NCI-H1105 treated with DMSO at 0.1 percent for 48 hours (cell line): ENCODE measurements around the gene ARMH1.

Source experiments
- DNase-seq: peaks from one replicate; lab custom pipeline; 2025; lab: John Stamatoyannopoulos, UW

ARMH1 gene

GRCh38 chr1:44670751-44671640 is 3.5 kb upstream of the ARMH1 start:
- no peak for DNase-seq

DNA sequence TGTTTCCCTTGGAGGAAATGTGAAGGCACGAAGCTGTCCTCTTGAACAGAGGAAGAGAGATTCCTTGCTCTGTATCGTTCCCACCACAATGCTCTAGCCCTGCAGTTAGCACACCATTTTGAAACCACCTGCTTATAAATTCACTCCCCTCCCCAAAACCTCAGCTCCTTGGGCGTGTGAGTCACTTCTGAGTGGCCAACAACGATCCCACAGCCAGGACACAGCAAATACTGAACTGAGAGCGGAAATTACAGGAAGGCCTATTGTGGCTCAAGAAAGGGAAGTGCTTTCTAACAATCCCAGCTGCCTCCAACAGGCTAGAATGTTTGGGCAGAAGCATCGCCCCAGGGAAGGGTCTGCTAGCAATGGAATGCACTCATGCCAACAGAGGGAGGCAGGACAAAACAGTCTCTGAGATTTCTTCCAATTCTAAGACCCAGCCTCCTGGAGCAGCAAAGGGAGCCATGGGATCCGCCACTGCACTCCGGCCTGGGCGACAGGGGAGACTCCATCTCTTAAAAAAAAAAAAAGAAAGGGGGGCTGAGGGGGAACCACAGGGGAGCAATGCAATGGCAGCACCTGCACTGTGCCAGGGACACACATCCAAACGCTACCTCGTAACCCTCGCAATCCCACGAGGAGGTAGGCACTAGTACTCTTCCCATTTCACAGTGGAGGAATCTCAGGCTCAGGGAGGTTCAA is 2.1 kb upstream of the ARMH1 start:
- no peak for DNase-seq

DNA sequence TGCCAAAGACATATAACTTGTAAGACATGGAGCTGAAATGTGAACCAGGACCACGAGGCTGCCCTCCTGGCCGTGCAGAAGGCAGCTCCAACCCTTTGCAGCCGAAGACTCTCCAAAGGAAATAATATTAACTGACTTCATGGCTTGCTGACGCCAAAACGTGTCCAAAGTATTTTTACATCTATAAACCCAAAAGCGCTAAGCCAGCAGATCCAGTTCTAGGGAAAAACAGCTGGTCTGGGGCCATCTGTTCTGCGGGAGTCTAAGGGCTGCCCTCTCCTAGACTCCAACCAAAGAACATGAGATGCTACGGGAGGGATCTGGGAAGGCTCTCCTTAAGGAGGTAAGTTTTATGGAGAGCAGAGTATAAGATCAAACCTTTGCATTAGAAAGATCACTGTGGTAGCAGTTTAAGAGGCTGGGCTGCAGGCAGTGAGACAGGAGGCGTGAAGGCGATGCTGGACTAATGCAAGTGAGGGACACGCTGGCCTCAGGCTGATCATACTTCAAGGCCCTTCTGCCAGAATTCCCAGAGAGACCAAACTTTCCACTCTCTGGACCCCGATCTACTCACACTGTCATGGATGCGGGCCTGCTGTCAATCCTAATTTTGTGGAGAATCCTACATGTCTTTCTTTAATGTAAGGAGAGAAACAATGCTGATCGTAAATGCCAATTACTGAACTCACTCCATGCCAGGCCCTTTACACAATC is 1.4 kb upstream of the ARMH1 start:
- no peak for DNase-seq

DNA sequence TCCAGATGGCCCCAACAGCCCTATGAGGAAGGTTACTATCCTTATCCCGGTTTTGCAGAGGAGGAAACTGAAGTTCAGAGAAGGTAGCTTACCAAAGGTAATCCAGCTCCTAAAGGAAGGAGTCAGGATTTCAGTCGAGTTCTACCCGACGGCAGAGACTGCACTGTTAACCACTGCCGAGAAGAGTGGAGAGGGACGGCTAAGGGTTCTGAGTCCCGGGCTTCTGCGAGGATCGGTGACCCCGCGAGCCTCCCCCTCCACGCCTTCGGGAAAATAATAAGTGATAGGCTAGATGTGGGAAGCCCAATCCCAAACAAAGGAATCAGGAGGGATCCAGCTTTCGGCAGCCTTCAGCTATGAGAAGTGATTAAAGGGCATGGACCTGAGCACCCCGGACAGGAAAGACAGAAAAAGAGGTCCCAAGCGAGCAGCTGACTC is 820 bp upstream of the ARMH1 start:
- peak; percentile 37 for DNase-seq

GRCh38 chr1:44675186-44675585 is 672 bp downstream of the ARMH1 start:
- DNase-seq = no peak

DNA sequence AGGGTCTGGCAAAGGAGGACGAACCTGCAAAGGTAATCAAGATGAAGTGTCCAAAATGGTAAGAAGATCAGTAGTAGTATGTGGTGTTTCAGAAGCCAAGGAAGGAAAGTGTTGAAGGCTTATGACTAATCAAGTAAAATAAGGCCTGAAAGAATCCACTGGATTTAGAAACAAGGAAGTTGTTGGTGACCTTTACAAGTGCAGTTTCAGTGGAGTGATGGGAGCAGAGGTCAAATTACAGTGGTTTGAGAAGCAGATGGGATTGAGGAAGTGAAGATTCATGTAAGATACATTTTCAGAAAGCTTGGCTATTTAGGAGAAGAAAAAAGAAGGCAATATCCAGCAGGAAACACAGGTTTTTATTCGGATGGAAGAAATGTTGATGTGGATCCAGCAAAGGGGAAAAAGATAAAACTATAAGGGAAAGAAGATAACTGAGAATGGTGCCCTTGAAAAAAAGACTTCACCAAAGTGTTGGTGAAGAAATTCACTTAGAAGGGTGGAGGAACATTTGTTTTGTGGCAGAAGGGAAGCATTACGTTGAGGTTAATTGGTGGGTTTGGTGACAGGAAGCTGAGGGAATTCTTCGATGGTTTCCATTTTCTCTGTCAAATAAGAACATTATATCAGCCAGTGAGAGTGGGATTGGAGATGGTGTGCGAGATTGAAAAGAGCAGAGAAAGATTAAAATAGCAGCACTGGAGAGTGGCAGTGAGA is 2.1 kb downstream of the ARMH1 start:
- DNase-seq = no peak

GRCh38 chr1:44677201-44677766 is 2.8 kb downstream of the ARMH1 start:
- peak; percentile 10 for DNase-seq

DNA sequence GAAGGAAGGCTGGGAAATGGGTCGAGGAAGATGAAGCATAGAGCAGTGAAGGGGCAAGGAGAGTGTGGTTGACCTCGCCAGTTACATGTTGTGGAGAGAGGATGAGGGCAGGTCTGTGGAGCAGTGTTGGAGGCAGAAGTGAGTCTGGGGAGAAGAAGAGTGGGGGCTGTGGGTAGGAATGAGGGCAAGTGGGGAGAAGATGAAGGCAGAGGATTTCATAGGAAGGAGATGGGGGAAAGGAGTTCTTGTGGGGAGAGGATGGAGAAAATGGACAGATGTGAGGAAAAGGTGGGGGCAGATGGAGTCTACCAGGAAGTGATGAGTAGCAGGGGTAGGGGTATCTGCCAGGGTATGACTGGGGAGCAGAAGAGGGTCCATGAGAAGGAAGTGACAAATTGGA is 3.6 kb downstream of the ARMH1 start:
- DNase-seq = no peak

DNA sequence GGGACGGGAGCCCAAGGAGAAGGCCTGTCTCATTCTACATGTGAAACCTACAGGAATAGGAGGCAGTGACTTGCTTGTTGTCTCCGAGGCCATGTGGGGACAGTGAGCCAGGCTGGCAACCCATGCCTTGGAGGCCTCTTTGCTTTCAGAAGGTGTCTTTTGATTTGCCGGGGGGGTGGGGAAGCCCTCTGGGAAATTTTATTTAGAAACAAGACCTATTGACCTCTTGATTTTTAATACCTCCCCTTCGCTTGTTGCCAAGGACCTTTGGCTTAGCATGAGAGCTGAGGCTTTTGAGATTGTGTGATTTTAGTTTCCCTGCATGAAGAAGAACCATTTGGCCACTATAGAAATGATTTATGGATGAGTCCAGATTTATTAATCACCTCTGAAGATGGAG is 4.1 kb downstream of the ARMH1 start:
- no peak for DNase-seq

GRCh38 chr1:44679468-44679867 is 5.0 kb downstream of the ARMH1 start:
- no peak for DNase-seq

DNA sequence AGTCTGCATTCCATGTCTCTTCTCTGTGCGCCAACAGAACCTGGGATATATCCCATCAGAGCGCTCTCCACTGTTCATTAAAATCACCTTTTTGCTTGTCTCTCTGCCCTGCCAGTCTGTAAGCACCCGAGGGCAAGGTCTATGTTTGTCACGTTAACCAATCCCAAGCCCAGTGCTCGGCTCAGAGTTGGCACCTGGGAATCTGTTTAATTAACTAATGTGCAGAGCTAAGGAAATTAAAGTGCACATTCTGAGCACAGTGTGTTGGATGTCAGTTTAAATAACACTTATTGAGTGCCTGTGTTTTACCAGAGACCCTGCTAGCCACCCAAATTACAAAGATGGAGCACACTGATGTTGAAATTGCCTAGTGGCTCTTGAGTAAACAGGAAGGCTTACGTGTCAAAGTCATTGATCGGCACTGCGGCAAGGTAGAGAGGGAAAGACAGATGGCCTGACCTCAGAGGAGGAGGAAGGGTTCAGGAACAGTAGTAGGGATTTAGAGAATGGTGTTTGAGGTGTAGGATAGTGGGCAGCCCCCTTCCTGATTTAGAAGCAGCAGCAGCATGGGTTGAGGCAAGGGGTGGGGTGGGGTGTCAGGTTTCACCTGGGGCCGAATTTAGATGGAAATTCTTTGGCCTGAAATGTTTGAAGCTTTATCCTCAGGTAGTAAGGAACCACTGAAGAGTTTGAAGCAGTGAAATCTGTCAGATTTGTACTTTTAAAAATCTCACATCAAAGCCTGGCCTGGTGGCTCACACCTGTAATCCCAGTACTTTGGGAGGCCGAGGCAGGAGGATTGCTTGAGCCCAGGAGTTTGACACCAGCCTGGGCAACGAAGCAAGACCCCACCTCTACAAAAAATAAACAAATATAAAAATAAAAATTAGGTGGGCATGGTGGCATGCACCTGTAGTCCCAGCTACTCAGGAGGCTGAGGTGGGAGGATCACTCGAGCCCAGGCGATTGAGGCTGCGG is 7.7 kb downstream of the ARMH1 start:
- no peak for DNase-seq

DNA sequence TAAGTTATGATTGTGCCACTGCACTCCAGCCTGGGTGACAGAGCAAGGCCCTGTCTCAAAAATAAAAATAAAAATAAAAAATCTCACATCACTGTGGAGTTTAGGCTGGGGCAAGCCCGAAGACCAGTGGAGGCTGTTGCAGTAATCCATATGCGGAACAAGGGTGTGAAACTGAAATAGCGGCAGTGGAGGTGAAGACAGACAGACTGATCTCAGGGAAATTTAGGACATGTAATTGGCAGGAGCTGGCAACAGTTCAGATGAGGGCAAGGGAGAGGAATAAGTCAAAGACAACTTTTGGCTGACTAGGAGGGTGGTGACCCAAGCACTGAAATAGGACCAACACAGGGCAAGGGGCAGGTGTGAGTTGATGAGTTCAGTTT is 8.4 kb downstream of the ARMH1 start:
- DNase-seq = no peak

- DNase-seq = no peak
These were observed 10.0 kb downstream of the ARMH1 start for GRCh38 chr1:44684525-44684924.

- no peak for DNase-seq
These were observed 10.7 kb downstream of the ARMH1 start for GRCh38 chr1:44685218-44685617.

- no peak for DNase-seq
These were observed 11.4 kb downstream of the ARMH1 start for GRCh38 chr1:44685881-44686280.

DNA sequence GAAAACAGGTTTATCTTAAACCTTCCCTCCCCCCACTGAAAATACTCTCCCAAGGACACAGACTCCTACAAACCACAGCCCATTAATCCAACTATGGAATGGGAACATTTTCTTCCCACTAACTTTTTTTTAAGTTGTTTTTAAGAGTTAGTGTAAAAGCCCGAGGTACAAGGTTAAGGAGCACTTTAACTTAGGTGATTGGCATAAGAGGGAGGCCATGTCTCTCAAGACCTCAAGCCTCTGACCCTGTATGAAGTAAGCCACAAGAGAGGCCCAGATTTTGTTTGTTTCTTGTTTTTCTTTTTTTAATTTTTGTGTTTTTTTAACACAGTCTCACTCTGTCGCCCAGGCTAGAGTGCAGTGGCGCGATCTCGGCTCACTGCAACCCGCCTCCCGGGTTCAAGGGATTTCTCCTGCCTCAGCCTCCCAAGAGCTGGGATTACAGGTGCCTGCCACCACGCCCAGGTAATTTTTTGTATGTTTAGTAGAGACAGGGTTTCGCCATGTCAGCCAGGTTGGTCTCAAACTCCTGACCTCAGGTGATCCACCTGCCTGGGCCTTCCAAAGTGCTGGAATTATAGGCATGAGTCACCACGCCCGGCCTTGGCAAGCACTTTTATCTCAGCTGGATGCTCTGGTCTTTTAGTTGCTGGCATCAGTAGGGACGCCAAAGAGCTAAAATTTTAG is 14.4 kb downstream of the ARMH1 start:
- no peak for DNase-seq

- no peak for DNase-seq
These were observed 14.9 kb downstream of the ARMH1 start for GRCh38 chr1:44689447-44689765.

- no peak for DNase-seq
These were observed 18.6 kb downstream of the ARMH1 start for GRCh38 chr1:44693159-44693558.

DNA sequence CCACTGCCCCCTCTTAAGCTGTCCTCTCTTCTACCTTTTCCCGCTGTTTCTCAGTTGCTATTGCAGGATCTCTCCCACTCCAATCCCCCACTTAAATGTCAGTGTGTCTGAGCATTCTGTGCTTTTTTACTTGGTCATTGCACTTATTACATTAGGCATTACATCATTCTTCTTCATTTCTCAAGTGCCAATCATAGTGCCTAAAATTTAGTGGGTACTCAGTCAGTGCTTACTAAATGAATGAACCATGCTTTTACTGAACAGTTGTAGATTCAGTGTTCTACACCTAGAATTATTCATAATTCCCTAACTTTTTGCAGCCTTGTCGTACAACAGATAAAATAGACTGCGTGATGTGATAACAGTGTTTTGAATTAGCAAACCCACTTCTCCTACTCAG is 19.4 kb downstream of the ARMH1 start:
- DNase-seq = no peak

DNA sequence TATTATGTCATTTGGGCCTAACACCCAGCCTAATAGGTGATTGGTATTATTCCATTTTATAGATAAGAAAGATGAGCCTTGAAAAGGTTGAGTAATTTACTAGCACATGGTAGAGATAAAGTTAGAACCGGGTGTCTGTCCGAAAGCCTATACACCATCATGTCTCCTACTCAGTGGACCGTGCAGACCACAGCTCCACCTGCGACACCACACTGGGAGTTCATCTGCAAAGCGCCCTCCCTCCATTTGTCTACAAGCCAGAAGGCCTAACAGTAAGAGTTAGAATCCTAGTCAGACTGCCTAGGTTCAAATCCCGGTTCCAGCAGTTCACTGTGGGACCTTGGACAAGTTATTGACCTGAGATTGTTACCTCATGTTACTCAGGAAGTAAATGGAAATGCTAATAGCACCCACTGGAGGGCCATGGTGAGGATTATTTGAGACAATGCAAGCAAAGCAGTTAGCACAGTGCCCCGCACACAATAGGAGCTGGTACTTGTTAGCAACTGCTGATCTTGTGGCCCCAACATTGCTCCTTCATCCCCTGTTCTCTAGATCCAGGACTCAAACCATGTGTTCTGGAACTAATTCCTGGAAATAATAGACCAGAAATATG is 20.5 kb downstream of the ARMH1 start:
- no peak for DNase-seq
